SH-SY5Y (cell line): ENCODE data around the gene SLC29A4.

Source experiments
- GATA2 ChIP-seq: IDR thresholded peaks from 2 replicates; pipeline ENCODE4 v1.6.1; 2011; ENCODE audit warnings: mild to moderate bottlenecking, low read depth, low read length
- GATA3 ChIP-seq: IDR thresholded peaks from 2 replicates; pipeline ENCODE4 v1.6.1; 2011; ENCODE audit warnings: low read depth, mild to moderate bottlenecking, low read length, moderate library complexity

GRCh38 chr7:5345671-5346070 lies 62.9 kb downstream of the SLC29A4 start:
- TF ChIP-seq GATA3: no peak
- no peak for TF ChIP-seq GATA2
